ENCODE data around the gene SETBP1. TPM values are rescaled to one million over a fixed set of nuclear protein-coding genes. Genes with fewer than 3 reads are reported as not detected.

SETBP1 gene
- total and polyA plus RNA-seq, 5 donors, result 2.0 to 24.1 (median 16.4) TPM

DNA sequence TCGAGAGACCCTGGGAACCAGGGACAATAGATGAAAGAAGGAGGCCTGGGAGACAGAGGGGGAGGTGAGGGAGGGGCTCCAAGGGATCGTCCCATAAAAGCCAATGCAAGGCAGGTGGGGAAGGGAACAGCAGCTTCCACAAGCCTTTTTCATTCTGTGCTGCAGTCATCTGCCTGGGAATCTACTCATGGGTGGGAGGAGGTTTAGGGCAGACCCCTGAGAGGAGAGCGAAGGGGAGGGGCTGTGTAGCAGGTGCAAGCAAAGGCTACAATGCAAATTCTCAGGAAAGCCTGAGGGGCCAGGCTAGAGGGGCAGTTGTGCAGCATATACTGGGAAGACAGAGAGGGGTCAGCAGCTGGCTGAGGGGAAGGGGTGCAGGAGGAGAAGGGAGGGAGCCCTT, 135.4 kb downstream of the SETBP1 start:
- DNase-seq, result no peak
- no peak overlapping the region for H3K27ac ChIP-seq (ENCODE audit: low read length)
- no peaks in the 10 kb centered on the region for H3K4me1 ChIP-seq (ENCODE audit: control insufficient read depth, insufficient read depth, low read length)
- intact Hi-C loops (cut with DNase I), result no loop called here
- ATAC-seq, result no peak
- no peak overlapping the region for H3K4me3 ChIP-seq (ENCODE audit: low read length)
- no peaks in the 10 kb centered on the region for H3K27me3 ChIP-seq (ENCODE audit: control insufficient read depth, insufficient read depth)
- no peaks in the 10 kb centered on the region for H3K9me3 ChIP-seq (ENCODE audit: control insufficient read depth, low read length)
- 86% methylated on average over 3 of the region's 3 CpGs for WGBS

DNA sequence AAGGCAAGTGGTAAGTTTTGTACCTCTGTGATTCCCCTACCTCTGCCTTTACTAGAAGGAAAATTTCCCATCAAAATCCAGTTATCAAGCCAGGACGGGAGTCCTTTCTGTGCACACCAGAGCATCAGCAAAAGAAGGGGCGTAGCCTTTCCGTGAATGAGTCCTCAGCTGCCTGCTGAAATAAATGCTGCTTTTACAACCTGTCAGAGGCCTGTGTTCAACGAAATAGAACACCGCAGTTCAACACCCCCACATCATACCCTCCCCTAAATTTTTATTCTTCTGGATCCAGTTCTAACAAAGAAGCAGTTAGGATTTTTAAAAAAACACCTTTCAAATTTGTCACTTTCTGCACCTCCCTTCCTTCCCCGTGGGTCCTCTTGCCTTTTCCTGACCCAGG, 135.8 kb downstream of the SETBP1 start:
- intact Hi-C loops (cut with DNase I), result no loop called here
- 95% methylated on average over 6 of the region's 6 CpGs for WGBS
- no peaks in the 10 kb centered on the region for H3K4me1 ChIP-seq (ENCODE audit: control insufficient read depth, insufficient read depth, low read length)
- H3K4me3 ChIP-seq (ENCODE audit: low read length), result no peak overlapping the region
- H3K27me3 ChIP-seq (ENCODE audit: control insufficient read depth, insufficient read depth), result no peaks in the 10 kb centered on the region
- DNase-seq, result no peak
- H3K27ac ChIP-seq (ENCODE audit: low read length), result no peak overlapping the region
- ATAC-seq, result no peak
- H3K9me3 ChIP-seq (ENCODE audit: control insufficient read depth, low read length), result no peaks in the 10 kb centered on the region

DNA sequence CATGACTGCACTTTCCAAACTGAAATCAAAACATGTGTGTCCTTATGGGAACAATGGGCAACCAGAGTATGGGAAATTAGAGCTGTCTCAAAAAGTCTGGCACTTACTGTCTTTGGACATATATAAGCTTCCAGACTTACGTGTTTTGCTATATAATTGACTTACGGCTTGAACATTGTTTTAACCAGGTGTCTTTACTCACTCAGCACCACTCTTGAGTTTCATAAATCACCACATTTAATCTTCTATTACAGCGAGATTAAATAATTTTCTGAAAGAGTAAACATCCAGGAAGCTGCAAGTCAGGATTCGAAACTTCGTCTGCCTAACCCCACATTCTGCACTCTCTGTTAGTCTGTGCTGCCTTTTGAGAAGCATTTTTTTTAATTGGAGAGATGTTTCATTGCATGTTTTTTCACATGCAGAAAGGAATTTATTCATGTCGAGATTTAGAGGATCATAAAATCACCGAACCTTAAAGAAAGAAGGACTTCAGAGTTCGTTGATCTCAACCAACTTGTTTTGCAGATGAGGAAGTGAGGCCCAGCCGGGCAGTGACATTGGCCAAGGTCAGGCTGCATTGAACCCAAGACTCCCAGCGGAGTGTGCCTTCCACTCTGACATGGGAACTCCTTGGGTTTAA, 137.3 kb downstream of the SETBP1 start:
- 76% methylated on average over 10 of the region's 10 CpGs for WGBS
- Histone ChIP-seq H3K27me3 (ENCODE audit: control insufficient read depth, insufficient read depth) (no peaks in the 10 kb centered on the region), H3K4me1 (ENCODE audit: control insufficient read depth, insufficient read depth, low read length) (no peaks in the 10 kb centered on the region), H3K4me3 (ENCODE audit: low read length) (no peak overlapping the region), H3K9me3 (ENCODE audit: control insufficient read depth, low read length) (no peaks in the 10 kb centered on the region), H3K27ac (ENCODE audit: low read length) (no peak overlapping the region)
- DNase-seq, result no peak
- no peak for ATAC-seq
- intact Hi-C loops (cut with DNase I), result no loop called here

DNA sequence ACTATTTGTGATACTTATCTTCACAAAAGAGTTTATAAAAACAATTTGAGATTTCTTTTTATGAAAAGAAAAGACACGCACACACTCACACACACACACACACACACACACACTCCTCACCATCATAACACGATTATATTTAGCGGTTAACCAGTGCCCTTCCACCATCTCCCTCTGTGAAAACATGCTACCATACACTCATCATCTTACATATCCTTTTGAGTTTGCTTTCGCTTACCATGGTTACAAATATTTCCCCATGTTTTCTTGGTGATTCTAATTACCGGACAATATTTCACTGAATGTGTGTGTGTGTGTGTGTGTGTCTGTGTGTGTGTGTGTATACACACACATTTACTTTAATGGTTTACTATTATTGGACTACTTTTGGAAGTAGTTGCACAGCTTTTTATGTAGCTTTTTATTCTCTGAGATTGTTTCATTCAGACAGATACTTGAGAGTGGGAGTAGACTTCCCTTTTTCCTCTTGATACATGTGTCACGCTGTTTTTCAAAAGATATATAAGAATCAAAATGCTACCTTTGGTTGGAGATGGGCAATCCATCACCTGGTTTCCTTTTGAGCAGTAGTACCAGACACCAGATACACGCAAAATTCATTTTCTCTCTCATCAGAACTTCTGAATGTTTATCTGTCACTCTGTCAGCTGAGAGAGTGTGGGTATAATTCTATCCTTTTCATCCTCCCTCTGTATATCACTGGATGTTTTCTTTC, 138.1 kb downstream of the SETBP1 start:
- no peak overlapping the region for H3K4me3 ChIP-seq (ENCODE audit: low read length)
- intact Hi-C loops (cut with DNase I), result no loop called here
- H3K27me3 ChIP-seq (ENCODE audit: control insufficient read depth, insufficient read depth), result no peaks in the 10 kb centered on the region
- 84% methylated on average over 7 of the region's 7 CpGs for WGBS
- ATAC-seq, result no peak
- peaks cover under 1% of the 10 kb centered on the region for H3K4me1 ChIP-seq (ENCODE audit: control insufficient read depth, insufficient read depth, low read length)
- no peak for DNase-seq
- H3K9me3 ChIP-seq (ENCODE audit: control insufficient read depth, low read length), result no peaks in the 10 kb centered on the region
- no peak overlapping the region for H3K27ac ChIP-seq (ENCODE audit: low read length)

DNA sequence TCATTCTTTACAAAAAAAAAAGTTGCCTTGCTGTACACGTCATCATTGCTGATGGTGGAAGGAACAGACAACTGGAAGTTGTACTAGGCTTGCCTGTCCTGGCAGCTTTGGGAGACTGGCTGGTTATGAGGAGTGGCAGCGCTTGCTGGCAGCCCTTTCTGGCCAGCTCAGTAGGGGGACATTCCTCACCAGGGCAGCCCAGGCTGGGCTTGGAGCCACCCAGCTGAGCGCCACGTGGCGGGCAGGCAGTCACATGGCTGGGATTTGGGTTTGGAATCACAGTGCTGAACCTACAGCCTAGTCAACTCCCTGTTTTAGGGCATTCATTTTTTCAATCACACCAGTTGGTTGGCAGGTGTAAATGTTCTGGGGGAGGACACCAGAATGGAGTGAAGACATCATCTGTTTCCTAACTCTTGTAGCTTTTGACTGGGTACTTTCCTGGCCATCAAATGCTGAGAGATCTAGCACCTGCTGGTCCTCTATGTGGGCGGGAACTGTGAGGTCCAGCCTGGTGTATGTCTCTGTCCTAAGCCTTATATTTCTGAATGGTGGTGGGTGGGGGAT, 139.3 kb downstream of the SETBP1 start:
- Histone ChIP-seq H3K27ac (ENCODE audit: low read length) (no peak overlapping the region), H3K4me1 (ENCODE audit: control insufficient read depth, insufficient read depth, low read length) (peaks cover 6% of the 10 kb centered on the region)

DNA sequence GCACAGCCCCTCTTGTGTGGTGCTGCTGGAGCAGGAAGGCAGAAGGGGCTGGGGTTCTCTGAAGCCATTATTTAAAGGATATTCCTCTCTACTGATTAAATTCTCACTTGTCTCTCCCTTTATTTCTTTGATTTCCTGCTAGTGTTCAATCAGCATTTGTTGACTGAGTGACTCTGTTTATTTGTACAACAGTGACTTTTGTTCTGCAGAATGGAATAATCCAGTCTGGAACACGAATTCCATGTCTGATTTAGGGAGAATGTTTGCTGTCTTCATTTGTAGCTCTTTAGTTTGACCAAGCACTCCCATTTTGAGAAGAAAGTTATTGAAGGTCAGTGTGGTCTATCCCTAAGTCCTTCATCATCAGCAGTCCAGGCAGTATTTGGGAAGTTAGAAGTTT, 141.2 kb downstream of the SETBP1 start:
- 74% methylated on average over 1 of the region's 1 CpG for WGBS
- no peak overlapping the region for H3K27ac ChIP-seq (ENCODE audit: low read length)
- intact Hi-C loops (cut with DNase I), result no loop called here
- DNase-seq (no peak), ATAC-seq (no peak)
- H3K4me3 ChIP-seq (ENCODE audit: low read length), result no peak overlapping the region
- no peaks in the 10 kb centered on the region for H3K27me3 ChIP-seq (ENCODE audit: control insufficient read depth, insufficient read depth)
- H3K9me3 ChIP-seq (ENCODE audit: control insufficient read depth, low read length), result no peaks in the 10 kb centered on the region
- H3K4me1 ChIP-seq (ENCODE audit: control insufficient read depth, insufficient read depth, low read length), result peaks cover 14% of the 10 kb centered on the region

More for the DNA sequence above, 139.3 kb downstream of the SETBP1 start:
- 78% methylated on average over 6 of the region's 6 CpGs for WGBS
- peak; percentile 52 to 78 for ATAC-seq
- Histone ChIP-seq H3K4me3 (ENCODE audit: low read length) (no peak overlapping the region), H3K27me3 (ENCODE audit: control insufficient read depth, insufficient read depth) (no peaks in the 10 kb centered on the region), H3K9me3 (ENCODE audit: control insufficient read depth, low read length) (no peaks in the 10 kb centered on the region)
- intact Hi-C loops (cut with DNase I), result no loop called here
- DNase-seq, result peak; percentile 34 to 76 (median 60)

DNA sequence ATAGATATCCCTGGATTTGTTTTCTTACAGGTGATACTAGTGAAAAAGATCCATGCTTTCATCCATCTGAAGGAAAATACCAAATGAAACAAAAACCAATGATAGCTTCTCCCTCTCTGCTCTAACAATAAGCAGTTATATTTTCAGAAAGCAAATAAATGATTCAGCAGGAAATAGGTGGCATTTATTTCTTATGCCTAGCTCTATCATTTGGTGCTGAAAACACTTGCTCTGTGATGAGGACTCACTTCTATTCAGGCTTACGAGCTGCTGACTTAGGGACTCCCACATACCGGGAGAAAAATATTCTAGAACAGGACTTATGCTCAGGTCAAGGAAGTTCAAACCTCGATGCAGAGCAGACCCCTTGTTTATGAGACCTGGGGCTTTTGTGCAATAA, 142.6 kb downstream of the SETBP1 start:
- Histone ChIP-seq H3K4me1 (ENCODE audit: control insufficient read depth, insufficient read depth, low read length) (peaks cover 14% of the 10 kb centered on the region), H3K27ac (ENCODE audit: low read length) (no peak overlapping the region), H3K4me3 (ENCODE audit: low read length) (no peak overlapping the region), H3K27me3 (ENCODE audit: control insufficient read depth, insufficient read depth) (no peaks in the 10 kb centered on the region), H3K9me3 (ENCODE audit: control insufficient read depth, low read length) (no peaks in the 10 kb centered on the region)
- intact Hi-C loops (cut with DNase I), result no loop called here
- DNase-seq (no peak), ATAC-seq (no peak)
- WGBS, result 63% methylated on average over 3 of the region's 3 CpGs

DNA sequence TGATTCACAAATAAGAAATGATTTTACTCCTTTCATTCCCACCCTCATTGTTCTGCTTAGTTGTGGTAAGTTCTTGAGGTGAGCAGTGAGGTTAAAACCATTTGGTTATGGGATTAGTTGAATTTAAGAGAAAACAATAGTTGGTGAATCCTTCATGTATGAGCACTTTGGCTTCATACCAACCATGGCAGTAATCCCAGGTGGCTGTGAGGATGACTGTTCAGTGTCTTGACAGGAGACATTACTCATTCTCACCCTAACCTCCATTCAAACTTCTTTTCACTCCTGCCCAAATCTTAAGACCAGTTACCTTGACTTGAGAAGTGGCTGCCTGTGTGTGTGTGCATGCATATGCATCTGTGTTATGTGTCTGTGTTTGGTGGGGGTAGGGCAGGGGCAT, 143.1 kb downstream of the SETBP1 start:
- DNase-seq, result no peak
- Histone ChIP-seq H3K27me3 (ENCODE audit: control insufficient read depth, insufficient read depth) (no peaks in the 10 kb centered on the region), H3K4me1 (ENCODE audit: control insufficient read depth, insufficient read depth, low read length) (peaks cover 14% of the 10 kb centered on the region), H3K4me3 (ENCODE audit: low read length) (no peak overlapping the region), H3K9me3 (ENCODE audit: control insufficient read depth, low read length) (no peaks in the 10 kb centered on the region), H3K27ac (ENCODE audit: low read length) (no peak overlapping the region)
- intact Hi-C loops (cut with DNase I), result no loop called here
- ATAC-seq, result no peak

DNA sequence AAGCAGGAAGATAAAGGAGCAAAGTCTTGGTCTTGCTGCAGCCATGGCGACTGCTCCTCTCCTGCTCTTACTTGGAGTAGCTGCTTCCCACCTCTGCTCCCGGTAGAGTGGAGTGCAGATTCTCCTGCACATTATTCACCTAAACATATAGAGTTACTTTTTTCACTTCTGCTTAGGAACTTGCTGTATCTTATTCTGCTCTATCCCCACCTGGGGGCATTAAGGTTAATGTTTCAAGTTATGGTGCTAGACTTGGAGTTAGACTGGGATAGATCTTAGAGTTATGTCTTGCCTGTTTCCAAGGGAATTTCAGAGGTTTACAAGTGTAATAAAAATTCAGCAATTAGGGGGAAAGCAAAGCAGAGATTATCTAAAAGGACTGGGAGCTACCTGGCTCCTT, 144.2 kb downstream of the SETBP1 start:
- Histone ChIP-seq H3K4me1 (ENCODE audit: control insufficient read depth, insufficient read depth, low read length) (peaks cover 14% of the 10 kb centered on the region), H3K27me3 (ENCODE audit: control insufficient read depth, insufficient read depth) (no peaks in the 10 kb centered on the region), H3K4me3 (ENCODE audit: low read length) (no peak overlapping the region), H3K27ac (ENCODE audit: low read length) (no peak overlapping the region), H3K9me3 (ENCODE audit: control insufficient read depth, low read length) (no peaks in the 10 kb centered on the region)
- DNase-seq (no peak), ATAC-seq (no peak)
- intact Hi-C loops (cut with DNase I), result no loop called here
- WGBS, result 71% methylated on average over 2 of the region's 2 CpGs

DNA sequence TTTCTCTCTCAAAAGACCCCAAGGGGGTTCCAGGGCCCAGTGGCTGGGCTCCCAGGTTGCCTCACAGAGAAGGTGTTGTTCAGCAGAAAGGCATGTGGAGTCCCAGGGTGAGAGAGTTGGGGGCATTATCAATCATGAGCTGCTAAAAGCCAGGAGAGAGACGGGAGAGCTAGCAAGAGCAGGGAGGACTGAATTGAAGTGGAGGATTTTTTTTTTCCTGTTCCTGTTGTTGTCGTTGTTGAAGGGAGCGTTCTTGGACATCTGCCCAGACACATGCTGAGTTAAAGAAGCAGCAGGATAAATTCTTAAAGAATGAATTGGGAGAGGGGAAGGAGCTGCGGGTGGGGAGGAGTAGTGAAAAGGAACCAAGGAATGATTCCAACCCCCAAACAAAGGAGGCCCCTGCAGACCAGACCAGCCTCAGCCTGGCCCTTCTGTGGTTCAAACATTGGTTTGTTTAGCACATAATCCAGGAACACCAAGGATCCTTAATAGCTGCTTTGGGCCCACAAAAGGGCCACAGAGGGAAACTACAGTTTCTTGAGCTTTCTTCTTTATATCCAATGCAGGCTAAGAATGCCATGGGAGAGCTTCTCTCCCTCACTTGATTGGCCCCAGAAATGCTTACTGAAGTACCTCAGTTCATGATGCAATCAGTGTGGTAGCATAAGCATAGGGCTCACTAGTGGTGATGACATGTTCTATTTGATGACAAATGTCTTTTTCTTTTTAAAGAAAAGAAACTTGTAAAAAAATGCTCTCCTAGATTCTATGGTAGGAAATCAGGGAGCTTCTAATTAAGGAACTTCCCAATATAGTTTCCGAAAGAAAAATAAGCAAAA, 146.0 kb downstream of the SETBP1 start:
- peak overlapping the region; percentile 87 for H3K27ac ChIP-seq (ENCODE audit: low read length)
- H3K4me1 ChIP-seq (ENCODE audit: control insufficient read depth, insufficient read depth, low read length), result peaks cover 14% of the 10 kb centered on the region
- H3K9me3 ChIP-seq (ENCODE audit: control insufficient read depth, low read length), result no peaks in the 10 kb centered on the region
- H3K4me3 ChIP-seq (ENCODE audit: low read length), result no peak overlapping the region
- no peaks in the 10 kb centered on the region for H3K27me3 ChIP-seq (ENCODE audit: control insufficient read depth, insufficient read depth)
- peak; percentile 80 to 82 for ATAC-seq
- WGBS, result 17% methylated on average over 5 of the region's 5 CpGs
- intact Hi-C loops (cut with DNase I), result no loop called here
- DNase-seq, result peak; percentile 68 to 82 (median 77)

DNA sequence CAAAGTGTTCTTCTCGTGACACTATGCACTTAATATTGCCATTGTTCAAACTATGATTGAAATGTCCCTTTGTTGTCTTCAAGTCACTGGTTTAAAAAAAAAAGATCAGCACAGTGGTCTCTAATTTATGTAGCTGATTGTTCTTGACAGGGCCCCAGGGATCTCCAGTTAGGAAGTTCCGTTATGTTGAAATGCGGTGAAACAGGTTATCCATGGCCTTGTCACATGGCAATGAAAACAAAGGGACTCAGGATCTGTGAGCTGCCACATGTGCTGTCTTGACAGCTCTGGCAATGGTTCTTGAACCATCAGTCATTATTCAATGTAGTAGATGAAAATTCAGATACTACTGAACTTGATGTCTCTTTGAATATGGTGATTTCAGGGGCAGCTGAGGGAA, 147.4 kb downstream of the SETBP1 start:
- intact Hi-C loops (cut with DNase I), result no loop called here
- ATAC-seq (no peak), DNase-seq (no peak)
- Histone ChIP-seq H3K4me1 (ENCODE audit: control insufficient read depth, insufficient read depth, low read length) (peaks cover 14% of the 10 kb centered on the region), H3K27me3 (ENCODE audit: control insufficient read depth, insufficient read depth) (no peaks in the 10 kb centered on the region), H3K9me3 (ENCODE audit: control insufficient read depth, low read length) (no peaks in the 10 kb centered on the region), H3K4me3 (ENCODE audit: low read length) (no peak overlapping the region), H3K27ac (ENCODE audit: low read length) (no peak overlapping the region)
- WGBS, result 77% methylated on average over 3 of the region's 3 CpGs

Data from right cardiac atrium (tissue), 5 donors.